Activated effector memory CD4-positive, alpha-beta T cell treated with anti-CD3 and anti-CD28 coated beads, Interleukin-2, amount 50 U/mL, for 16 hours (primary cell): Measurements from ENCODE around the gene GGT6.

Source experiments
- DNase-seq: peaks from one replicate; pipeline ENCODE4 v3.0.0-alpha.2; 2020

GGT6 gene

GRCh38 chr17:4549781-4550533 lies 10.4 kb downstream of the GGT6 start:
- no peak for DNase-seq

DNA sequence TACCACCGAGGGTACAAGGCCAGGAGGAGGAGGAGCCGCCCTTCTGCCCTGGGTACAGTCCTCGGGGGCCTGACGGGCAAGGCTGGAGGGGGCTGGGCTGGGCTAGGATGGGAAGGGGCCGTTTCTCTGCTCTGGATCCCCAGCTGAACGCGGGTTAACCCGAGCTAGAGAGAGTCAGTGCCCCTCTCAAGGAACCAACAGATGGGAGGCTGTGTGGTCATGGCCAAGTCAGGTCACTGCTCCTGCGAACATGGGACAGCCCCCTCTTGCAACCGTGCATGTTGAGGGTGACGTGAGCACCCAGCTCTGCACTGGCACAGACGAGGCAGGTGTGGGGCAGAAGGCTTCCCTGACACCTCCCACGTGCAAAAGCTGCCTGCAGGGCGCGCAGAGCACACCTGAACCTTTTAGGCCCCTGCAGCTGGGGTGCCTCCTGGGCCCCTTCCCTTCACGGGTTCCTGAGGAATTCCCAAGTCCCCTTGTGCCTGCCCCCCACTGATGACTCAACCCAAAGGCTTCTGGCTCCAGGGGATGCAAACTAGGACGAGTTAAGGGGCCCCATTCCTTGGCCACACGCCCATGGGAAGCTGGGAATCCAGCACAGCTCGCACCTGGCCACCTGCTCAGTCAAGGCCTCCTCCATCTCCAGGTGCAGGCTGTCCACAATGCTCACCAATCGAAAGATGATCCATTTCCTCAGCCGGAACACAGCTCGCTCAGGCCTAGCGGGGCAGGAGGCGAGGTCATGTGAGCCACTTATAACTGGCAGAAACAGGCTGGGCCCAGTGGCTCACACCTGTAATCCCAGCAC lies 11.5 kb downstream of the GGT6 start:
- no peak for DNase-seq

GRCh38 chr17:4548061-4548461 lies 12.3 kb downstream of the GGT6 start:
- no peak for DNase-seq

DNA sequence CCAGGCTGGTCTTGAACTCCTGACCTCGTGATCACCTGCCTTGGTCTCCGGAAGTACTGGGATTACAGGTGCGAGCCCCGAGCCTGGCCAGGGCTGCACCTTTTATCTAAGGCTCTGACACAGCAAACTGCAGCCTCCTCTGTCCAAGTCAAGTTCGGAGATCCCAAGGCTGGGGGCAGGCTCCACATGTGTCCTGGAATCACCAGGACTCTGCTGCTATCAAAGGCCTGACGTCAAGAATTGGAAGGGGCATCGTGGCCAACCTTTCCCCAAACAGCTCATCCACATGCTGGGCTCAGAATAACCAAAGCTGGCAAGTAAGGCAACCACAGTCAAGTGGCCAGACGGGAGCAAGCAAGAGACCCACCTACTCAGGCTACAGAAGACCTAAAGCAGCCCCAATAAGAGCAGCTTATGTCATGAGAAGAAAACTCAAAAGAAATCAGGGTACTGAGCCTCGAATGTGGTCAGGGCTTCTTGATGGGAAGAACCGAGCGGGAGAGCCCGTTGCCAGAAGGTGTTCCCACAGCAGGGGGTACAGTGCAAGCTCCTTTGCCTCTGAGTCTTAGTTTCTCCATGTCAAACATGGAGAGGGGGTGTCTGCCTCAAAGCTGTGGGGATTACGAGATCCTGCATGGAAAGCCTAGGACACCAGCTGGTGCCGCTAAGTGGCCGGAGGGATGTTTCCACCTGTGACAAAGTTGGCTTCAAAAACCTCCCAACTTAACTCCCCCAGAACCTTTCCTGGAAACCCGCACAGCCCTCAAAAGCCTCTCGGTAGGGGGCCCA lies 13.1 kb downstream of the GGT6 start:
- DNase-seq, result no peak

GRCh38 chr17:4545217-4545951 lies 15.0 kb downstream of the GGT6 start:
- DNase-seq, result no peak

- no peak for DNase-seq
These were observed 15.5 kb downstream of the GGT6 start for GRCh38 chr17:4544951-4545216.

- DNase-seq, result no peak
These were observed 16.0 kb downstream of the GGT6 start for GRCh38 chr17:4544135-4544950.

DNA sequence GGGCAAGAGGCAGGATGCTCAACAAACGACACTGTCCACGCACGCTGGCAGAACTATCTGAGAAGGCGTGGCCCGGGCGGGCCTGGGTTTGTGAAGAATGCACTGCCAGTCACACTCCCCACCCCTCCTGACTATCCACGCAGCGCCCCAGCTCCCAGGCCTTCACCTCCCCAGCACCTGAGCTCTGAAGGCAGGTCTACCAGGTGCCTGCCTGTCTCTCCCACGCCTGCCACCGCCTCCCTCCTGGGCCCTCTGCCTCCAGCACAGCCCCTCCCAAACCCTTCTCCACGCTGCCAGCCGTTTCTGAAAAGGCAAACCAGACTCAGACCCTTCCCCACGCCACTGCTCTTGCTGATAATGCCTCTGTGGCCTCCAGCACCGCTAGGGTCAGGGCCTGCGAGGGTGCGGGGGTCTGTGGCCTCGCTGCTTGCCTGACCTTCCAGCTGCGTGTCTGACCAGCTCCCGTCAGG lies 16.8 kb downstream of the GGT6 start:
- no peak for DNase-seq

DNA sequence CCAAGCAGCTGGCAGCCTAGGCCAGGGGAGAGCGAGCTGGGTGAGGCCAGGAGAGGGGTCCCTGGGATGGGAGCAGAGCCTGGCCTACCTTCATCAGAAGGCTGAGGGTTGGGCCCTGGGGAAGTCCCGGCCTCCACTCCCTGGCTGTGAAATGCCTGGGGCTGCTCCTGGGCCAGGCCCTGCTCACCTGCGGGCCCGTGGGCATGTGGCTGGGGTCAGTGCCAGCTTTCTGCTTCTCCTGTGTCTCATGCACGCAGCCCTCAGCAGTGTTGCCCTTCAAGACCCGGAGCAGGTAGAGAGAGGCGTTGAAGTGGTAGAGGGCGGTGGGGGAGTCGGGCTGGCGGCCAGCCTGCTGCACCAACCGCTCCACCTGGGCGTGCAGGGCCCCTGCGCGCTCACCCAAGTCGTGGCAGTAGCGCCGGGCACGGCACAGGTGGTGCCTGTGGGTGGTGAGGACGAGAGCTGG lies 17.6 kb downstream of the GGT6 start:
- no peak for DNase-seq

GRCh38 chr17:4542003-4542725 lies 18.2 kb downstream of the GGT6 start:
- DNase-seq, result no peak

- no peak for DNase-seq
These were observed 18.9 kb downstream of the GGT6 start for GRCh38 chr17:4541328-4542002.

DNA sequence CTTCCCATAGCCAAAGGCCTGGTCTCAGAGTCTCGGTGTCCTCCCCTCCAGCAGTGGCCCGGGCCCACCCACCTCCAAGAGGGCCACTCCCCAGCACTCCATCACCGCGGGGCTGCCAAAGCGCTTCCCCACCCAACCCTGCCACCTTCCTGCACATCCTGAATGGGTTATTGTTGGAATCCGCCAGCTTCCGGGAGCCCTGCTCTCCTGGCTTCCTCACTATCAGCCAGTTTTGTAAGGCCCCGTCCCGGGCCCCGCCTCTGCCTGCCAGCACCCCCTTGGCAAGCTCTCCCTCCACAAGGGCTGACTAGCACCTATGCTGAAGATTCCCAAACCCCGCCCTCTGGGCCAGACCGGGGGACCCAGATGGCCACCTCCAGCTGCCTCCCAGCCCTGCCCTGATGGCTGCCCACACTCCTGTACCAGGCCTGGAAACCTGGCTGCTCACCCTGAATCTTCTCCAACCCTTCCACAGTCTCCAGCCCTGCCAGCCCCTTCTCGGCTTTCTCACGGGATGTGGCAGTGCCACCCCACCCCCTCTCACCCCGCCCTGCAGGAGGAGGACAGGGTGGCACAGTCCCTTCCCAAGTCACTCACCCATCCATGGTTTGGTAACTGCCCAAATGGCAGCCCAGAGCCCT lies 19.6 kb downstream of the GGT6 start:
- no peak for DNase-seq

GRCh38 chr17:4540224-4540651 lies 20.1 kb downstream of the GGT6 start:
- no peak for DNase-seq

GRCh38 chr17:4539576-4540223 lies 20.7 kb downstream of the GGT6 start:
- DNase-seq, result no peak

- DNase-seq, result no peak
These were observed 21.4 kb downstream of the GGT6 start for GRCh38 chr17:4539025-4539424.

DNA sequence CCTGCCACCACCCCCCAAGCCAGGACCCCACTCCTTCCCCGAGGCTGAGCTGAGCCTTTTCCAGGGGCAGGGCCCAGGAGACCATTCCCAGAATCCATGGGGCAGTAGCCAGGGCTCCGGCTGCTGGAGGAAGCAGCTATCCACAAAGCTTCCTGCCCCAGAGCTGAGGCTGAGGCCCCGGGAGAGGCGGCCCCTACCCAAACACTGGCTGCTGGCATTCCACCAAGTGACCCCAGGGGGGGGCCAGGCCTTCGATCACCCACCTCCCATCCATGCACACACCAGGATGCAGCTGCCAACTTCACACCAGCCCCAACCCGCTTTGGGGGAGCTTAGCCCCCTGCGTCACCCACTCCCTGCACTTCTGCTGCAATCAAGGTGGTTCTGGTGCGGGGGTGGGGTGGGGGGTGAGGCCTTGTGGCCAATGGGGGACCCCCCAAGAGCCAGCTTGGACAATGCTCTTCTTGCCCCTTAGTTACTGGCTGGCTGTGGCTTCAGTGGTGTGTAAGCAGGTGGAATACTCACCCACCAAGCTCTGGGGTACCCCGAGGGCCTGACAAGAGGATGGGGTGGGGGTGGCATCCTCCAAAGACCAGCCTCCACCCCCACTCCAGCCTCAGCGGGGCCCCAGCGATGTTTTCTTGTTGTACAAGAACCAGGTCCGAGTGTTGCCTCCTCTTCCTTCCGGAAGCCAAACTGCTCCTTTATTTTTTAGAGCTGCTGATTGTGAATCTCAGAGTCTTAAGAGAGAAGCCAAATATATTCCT lies 22.0 kb downstream of the GGT6 start:
- no peak for DNase-seq

DNA sequence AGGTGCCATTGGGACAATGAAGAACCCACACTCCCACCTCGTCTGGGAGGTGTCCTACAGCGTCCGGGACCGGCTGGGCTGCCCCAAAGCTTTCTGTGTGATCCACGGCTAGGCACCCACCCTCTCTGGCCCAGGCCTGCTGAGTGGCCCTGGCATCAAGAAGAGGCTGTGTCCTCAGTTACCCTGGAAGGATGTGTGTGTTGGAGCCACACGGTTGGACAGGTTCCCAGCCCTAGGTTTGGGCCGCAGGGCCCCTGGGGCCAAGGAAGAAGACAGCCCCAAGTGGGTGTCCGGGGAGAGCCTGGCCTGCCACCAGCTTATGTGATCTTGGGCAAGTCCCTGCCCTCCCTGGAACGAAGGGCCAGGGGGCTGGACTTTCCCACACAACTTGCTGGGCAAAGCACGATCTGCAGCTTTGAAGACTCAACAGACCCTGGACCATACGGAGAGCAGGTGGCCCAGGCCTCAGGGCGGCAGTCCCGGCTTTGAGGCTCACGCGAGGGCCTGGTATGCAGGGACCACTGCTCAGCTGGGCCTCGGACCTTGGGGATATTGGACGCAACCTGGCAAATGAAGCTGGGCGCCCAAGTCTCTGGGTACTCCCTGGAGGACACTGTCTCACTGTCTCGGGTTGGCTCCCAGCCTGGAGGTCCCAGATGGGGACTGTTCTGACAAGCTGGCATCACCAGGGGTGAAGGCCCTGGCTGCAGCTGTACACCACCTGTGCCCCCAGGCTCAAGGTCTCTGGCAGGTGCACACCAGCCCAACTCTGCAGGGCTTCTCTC lies 22.7 kb downstream of the GGT6 start:
- no peak for DNase-seq
